Frontal cortex (tissue), 4 donors: Measurements from ENCODE around the gene ZMIZ1. TPM values are rescaled to one million over a fixed set of nuclear protein-coding genes. Genes with fewer than 3 reads are reported as not detected.
A peak's percentile ranks its signal among the peaks of the same experiment; 100 is the strongest.

Source experiments
- DNase-seq, 2 donors: peaks; one replicate each; pipeline ENCODE4 v3.0.0; 2012; ENCODE audit warnings: low spot score in 2 of 2
- FAIRE-seq: peaks from 2 replicates; lab custom pipeline; 2012; peaks lifted over from hg19 to GRCh38; lab: Jason Lieb, UNC
- total RNA-seq: library from RNA; depleted of rRNA; stranded (reverse); fragments of >200 nt; gene quantifications from one replicate; pipeline ENCODE4 v1.2.3, GENCODE V29; 2014
- donor health status: control.
- donor health status: control.
- donor health status: control.

ZMIZ1 gene
- total RNA-seq, 1 donor from 2014 or later = 19.6 TPM

GRCh38 chr10:79090134-79090803 lies 21.5 kb downstream of the ZMIZ1 start:
- no peak for FAIRE-seq

GRCh38 chr10:79092292-79092896 lies 23.6 kb downstream of the ZMIZ1 start:
- no peak for FAIRE-seq
- no peak for DNase-seq

More at GRCh38 chr10:79090134-79090803, 21.5 kb downstream of the ZMIZ1 start:
- no peak for DNase-seq

DNA sequence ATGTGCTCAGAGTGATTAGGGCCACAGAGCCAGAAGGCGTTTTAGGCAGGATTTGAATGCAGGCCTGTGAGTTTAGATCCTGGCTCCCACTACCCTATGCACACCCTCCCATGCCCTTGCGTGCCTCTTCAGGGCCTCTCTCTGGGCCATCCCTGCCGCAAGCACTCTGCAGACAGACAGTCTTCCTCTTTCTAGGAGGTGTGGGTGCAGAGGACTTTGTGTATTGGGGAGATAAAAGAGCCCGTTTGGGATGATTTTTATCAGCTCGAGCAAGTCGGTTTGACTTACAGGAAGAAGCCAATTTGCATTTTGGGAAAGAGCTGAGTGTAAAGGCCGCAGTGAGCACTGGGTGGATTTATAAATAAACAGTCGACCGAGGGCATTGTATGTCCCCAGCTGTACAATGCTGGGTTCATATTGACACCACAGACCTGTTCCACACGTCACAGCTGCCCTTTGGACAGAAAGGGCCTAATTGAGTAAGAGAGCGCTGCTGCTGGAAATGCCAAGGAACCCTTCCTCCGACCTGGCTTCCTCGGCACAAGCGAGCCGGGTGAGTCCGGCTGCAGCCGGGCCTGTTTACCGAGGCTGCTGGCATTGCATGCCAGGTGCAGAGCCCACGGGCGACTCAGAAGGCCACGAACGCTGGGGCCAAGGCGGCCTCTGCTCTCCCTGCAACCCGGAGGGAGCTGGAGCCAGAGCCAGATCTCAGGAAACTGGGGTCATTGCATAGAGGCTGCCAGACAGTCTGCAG lies 25.1 kb downstream of the ZMIZ1 start:
- FAIRE-seq (no peak), DNase-seq (no peak)

DNA sequence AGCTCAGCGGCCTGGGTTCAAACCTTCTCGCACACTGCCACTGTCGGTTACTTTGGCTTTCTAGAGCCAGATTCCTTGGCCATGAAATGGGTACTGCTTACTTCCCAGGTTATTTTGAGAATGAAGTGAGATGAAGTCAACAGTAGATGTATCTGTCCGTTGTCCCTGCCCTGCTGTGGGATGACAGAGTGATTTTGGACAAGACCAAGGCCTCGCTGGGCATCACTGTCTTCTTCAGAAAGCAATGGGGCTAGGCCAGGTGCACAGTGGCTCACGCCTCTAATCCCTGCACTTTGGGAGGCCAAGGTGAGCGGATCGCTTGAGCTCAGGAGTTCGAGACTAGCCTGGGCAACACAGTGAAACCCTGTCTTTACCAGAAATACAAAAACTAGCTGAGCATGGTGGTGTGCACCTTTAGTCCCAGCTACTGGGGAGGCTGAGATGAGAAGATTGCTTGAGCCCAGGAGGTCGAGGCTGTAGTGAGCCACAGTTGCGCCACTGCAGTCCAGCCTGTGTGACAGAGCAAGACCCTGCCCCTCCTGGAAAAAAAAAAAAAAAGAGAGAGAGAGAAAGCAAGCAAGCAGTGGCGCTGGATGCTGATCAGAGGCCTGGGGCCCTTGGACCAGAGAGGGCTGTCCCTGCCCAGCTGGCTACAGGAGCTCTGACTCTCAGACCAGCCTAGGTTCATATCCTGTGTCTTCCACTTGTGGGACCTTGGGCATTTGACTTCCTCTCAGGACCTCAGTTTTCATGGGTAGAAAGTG lies 25.8 kb downstream of the ZMIZ1 start:
- FAIRE-seq (no peak), DNase-seq (no peak)

DNA sequence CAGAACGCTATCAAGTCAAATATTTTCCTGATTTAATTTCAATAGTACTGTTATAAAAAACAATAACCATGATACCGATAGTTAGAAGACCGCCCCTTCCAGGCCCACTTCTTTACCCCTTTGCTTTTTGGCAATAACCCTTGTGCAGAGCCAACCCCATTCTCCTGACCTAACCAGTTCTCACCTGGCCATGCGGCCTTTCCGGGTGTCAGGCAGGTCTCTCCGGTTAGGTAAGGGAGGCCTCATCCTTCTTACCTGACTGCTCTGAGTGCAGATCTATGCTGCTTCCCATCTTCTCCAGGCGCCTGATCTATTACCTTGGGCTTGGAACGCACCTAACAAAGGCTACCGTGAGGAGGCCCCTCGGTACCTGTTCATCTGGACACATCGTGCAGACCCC lies 26.6 kb downstream of the ZMIZ1 start:
- DNase-seq (no peak), FAIRE-seq (no peak)

DNA sequence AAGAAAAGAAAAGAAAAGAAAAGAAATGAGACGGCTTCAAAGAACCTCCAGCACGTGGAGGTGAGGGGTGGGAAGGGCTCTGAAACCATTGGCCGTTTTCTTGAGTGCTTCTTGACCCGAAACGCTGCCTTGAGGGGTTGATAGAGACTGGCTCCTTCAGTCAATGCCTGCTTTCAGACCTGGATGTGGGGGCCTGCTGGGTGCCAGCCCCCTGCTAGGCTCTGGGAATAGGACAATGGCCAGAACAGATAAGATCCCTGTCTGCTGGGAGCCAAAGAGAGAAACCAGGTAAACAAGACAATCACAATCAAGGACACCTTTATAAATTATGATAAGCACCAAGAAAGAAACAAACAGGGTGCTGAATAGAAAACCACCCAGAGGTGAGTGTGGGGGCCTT lies 27.7 kb downstream of the ZMIZ1 start:
- FAIRE-seq = no peak
- no peak for DNase-seq

GRCh38 chr10:79097021-79097872 lies 28.5 kb downstream of the ZMIZ1 start:
- FAIRE-seq (no peak), DNase-seq (no peak)

- no peak for DNase-seq
- no peak for FAIRE-seq
Observed at GRCh38 chr10:79098061-79098460, 29.3 kb downstream of the ZMIZ1 start.

DNA sequence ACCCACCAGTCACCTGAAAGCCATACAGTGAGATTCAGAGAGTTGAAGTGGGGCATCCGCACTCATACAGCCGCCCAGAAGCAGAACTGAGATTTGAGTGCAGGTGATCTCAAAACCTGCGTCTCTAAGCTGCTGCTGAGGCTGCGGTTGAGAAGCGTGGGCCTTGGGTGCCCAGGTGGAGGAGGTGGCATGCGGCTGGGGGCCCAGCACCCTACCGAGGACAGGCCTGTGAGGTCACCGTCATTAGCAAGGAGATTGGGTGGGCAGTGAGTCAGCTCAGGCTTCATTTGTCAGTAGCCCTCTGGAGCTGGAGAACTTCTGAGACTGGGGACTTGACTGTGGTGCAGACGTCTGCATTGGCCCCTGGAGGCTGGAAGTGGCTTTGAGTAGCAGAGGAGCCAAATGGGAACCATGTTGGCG lies 29.8 kb downstream of the ZMIZ1 start:
- DNase-seq (no peak), FAIRE-seq (no peak)

DNA sequence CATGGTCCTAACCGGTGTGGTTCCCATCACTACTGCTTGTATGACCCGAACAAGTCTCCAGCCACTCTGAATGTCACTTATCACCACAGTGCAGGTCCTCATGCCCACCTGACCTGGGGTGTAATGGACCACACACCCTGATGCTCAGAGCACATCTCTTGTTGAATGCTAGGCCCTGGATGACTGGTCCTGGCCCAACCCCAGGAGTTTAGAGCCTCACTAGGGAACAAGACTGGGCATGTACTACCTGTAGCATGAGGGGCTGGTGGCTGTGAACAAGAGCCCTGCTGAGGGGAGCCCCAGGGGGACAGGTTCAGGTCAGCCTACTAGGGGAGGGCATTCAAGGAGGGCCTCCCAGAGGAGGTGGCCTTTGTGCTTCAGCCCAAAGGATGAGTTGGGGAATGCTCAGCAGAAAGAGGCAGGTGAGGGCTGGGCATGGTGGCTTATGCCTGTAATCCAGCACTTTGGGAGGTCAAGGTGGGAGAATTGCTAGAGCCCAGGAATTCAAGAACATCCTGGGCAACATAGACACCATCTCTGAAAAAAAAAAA lies 31.2 kb downstream of the ZMIZ1 start:
- DNase-seq (no peak), FAIRE-seq (no peak)

DNA sequence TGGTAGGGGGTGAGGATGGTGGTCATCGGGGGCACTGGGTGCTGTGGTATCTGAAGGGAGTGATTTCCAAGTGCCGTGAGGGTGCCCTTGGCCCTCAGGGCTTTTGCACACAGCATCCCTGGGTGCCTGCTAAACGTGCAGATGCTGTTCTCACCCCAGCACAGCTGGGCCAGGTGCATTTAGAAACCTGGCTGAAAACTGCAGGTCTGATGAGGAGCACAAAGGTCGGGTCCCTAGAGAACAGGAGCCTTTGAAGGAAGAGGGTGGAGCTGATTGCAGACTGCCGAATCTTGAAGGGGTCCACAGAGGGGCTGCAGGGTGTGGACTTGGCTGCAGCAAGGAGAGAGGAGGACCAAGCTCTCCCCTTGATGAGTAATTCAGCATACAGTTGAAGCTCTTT lies 32.0 kb downstream of the ZMIZ1 start:
- DNase-seq (no peak), FAIRE-seq (no peak)

GRCh38 chr10:79101560-79102497 lies 33.1 kb downstream of the ZMIZ1 start:
- DNase-seq = peak in 1 of 2 donors; percentile 68
- no peak for FAIRE-seq

DNA sequence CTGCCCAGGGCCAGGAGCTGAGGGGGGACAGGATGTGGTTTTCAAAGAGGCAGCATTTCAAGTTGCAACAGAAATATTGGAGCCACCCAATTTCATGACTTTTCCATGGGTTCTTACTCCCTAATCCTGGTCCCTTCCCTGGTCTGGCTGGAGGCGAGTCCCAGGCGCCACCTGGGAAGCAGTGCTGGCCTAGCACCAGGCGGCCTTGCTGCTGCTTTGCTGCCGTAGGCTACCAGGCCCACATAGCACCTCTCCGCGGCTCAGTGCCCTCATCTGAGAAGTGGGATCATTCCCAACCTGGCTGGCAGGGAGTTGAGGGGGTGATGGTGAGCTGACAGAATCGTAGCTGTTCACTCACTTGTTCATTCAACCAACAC lies 33.7 kb downstream of the ZMIZ1 start:
- no peak for FAIRE-seq
- DNase-seq = no peak

- FAIRE-seq (no peak), DNase-seq (no peak)
Observed at GRCh38 chr10:79103129-79103528, 34.4 kb downstream of the ZMIZ1 start.

DNA sequence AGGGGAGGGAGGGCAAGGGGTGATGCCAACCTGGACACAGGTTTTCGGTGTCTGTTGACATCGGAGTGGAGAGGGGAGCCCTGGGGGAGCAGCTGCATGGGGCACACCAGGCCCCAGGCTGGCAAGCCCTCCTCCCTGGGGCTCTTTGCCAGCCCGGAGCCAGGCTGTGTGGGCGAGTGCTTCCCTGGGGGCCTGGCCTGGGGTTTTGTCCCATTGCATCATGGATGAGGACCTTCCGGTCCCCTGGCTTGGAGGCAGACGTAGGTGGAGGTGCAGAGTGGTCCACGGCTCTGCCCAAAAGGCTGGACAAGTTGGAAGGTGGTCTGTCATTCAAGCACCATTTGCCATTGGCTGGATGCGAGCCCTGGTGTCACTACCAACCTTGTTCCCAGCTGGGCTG lies 34.8 kb downstream of the ZMIZ1 start:
- no peak for FAIRE-seq

GRCh38 chr10:79105150-79105739 lies 36.5 kb downstream of the ZMIZ1 start:
- no peak for DNase-seq
- no peak for FAIRE-seq

More for the DNA sequence above, 34.8 kb downstream of the ZMIZ1 start:
- no peak for DNase-seq

- DNase-seq (no peak), FAIRE-seq (no peak)
Observed at GRCh38 chr10:79105818-79106217, 37.1 kb downstream of the ZMIZ1 start.
